GM12892 (cell line): Measurements from ENCODE around the gene CAT.

Experiments
- POLR2A ChIP-seq: IDR thresholded peaks from 2 replicates; pipeline ENCODE4 v1.6.1; 2011; ENCODE audit warnings: low read depth, low read length, control low read depth
- POLR2AphosphoS5 ChIP-seq: IDR thresholded peaks from 2 replicates; pipeline ENCODE4 v1.6.1; 2011; ENCODE audit warnings: low read depth, low read length, control low read depth

DNA sequence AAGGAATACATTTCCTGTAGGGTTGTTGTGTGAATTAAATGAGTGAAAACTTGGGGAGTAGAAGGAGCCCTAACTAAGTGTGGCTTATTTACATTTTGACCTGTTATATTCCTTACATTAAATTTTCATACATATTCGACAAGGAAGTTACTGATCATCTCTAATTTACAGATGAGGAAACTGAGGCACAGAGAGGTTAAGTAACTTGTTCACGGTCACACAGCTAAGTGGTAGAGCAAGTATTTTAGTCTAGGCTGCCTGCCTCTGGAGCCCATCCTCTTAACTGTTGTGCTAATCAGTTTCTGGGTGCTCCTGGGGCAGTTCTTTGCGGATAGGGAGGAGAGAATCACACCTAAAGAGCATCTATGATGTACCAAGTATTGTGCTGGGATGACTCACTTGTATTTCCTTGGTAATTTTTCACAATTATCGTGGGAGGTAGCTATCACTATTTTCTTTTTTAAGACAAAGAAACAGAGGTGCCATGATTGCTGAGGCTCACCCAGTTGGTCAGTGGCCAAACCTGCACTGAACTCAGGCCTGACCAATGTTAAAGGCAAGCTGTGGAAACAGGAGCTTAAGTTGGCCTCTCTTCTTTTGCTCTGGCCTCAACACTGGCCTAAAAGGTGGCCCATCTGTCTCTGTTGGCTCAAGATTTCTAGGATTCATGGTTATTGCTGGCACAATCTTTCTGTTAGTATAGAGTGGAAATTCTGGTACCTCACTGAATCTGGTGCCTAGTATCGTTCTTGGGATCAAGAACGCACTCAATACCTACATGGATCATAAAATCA is 77.7 kb downstream of the CAT start:
- TF ChIP-seq POLR2A (no peak), POLR2AphosphoS5 (no peak)
